NCI-H1417 treated with DMSO at 0.1 percent for 48 hours (cell line): ENCODE measurements around the gene FBXO30.

Experiments
- DNase-seq: peaks from one replicate; lab custom pipeline; 2025; lab: John Stamatoyannopoulos, UW

Gene FBXO30

GRCh38 chr6:145816392-145816791, 1.8 kb upstream of the FBXO30 start:
- no peak for DNase-seq

DNA sequence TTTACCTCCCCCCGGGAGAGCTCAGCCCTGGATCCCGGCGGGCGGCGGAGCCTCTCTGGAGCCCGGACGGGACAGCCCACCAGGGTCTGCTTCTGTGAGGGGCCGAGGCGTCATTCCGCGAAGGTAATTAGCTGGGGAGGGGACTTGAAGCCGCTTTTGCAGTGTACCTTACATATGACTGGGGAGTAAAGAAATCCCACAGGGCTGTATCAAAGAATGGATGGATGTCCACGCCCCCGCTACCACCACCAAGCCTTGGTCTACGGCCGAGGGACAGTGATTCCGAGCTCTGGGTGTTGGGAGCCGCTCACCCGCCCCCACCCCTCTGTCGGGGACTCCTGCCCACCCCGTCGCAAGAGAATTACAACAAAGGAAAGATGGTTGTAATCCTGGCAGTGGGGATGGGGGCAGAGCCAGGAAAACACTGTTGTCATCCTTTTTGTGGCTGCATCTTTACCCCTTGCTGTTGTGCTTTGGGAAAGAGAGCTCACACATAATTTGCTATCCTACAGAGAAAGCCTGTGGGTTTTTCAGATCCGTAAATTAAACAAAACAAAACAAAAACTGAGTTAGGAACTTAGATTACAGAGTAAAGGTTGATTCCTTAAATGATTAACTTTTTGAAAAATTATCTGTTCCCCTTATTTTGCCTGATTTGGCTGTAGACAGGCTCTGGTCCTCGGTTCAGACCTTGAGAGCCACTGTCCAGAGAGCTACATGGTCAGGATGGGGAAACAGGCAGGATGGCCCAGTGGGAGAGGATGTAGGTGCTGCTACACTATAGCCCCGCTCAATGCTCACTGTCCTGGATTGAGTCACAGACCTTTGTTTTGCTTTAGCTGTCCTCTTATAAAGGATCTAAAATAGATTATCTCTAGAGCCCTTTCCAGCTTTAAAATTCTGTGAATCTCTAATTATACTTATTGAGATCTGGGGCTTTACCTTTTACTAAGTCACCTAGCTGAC, 997 bp upstream of the FBXO30 start:
- no peak for DNase-seq

GRCh38 chr6:145814035-145814500, 527 bp downstream of the FBXO30 start:
- no peak for DNase-seq

- DNase-seq, result no peak
Observed at GRCh38 chr6:145813285-145814034, 1.1 kb downstream of the FBXO30 start.

DNA sequence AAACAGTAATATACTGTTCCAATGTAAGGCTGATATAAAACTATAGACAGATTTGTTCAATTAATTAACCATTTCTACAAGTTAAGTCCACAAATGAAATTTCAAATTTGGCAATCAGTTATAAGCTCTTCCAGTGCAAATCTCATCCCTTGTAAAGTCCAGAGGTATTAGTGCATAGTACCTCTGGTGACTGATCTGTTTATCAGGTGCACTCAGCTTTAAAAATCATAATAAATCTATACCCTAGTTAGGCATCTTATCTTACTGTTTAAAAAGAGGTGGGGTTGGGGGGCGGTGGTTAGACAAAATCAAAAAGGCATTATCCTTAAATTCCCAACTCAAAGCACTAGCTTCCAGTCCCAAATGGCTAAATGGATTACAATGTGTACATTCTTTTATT, 2.9 kb downstream of the FBXO30 start:
- no peak for DNase-seq

DNA sequence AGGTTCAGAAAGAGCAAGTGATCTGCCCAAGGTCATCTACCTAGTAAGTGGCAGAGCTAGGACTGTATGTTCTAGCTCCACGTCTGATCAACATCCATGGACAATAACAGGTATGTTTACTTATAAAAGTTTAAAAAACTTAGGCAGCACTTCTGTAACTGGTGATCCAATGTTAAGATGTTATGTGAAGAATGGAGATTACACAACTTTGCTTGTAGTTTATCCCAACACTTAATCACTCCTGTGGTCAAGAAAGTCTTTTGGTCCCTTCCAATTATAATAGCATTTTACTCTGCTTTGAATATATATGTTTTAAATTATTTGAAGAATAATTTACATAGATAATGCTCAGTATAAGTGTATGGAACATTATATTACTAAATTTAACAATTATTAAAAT, 4.8 kb downstream of the FBXO30 start:
- DNase-seq, result no peak

DNA sequence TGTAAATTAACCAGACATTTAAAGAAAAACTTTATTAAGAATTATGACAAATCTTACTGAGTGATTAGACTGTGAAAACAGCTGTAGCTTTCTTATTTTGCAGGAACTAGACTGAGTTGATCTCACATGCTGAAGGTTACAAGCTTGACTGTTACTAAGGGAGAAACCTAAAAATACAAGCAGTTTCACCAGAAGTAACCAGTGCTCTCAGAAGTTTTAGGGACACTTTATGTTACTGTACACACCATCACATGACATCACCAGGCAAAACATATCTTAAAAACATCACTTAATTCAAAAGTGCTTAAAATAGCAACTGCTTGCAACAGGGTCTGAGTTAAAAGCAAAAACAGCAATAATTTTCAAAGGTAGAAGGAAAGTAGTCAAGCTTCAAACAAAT, 5.4 kb downstream of the FBXO30 start:
- no peak for DNase-seq

GRCh38 chr6:145808239-145808638, 6.4 kb downstream of the FBXO30 start:
- no peak for DNase-seq

GRCh38 chr6:145802141-145802540, 12.5 kb downstream of the FBXO30 start:
- DNase-seq, result no peak

DNA sequence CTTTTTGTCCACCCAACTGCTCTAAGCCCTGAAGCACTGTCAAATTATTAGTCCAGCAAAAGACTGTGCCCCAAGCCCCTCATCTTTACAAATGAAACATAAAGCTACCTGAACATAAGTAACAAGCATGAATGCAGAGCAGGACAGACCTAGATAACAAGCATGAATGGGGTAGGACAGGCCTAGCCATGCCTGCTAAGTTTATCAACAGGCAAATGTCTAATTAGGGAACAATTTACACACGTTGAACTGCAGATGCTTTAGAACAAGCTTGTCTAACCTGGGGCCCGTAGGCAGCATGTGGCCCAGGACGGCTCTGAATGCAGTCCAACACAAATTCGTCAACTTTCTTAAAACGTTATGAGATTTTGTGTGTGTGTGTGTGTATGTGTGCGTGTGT, 13.6 kb downstream of the FBXO30 start:
- DNase-seq, result no peak

DNA sequence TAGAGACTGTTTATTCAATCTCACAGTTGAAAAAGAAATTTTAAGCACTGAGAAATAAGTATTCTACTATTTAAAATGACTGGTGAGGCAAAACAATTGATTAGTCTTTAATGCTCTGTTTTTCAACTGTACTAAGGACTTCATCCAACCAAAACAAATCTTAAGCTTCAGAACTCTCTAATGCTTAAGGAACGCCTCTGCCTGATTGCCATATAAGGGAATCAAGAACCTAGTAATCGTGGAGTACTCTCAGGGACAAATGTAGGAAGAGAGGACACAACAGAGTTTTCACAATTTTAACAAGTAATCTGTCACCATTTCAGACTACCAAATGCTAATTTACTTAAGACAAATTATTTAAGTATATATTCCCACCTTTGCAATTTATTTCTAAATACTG, 16.1 kb downstream of the FBXO30 start:
- no peak for DNase-seq

- DNase-seq, result no peak
Observed at GRCh38 chr6:145789443-145789842, 25.2 kb downstream of the FBXO30 start.

- DNase-seq, result no peak
Observed at GRCh38 chr6:145787688-145788087, 26.9 kb downstream of the FBXO30 start.

DNA sequence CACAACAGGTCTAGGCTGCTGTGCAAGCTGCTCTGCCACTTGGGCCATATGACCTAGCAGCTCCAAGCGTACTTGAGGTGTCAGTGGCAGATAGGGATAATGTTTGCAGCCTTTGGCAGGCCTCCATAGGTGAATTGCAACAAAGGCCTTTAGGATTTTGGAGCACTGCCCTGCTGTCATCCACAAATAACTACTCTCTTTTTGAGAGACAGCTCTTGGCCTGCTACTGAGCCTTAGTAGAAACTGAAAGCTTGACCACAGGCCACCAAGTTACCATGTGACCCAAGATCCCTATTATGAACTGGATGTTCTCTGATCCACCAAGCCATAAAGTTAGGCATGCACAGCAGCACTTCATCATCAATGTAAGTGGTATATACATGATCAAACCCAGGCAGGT, 29.9 kb downstream of the FBXO30 start:
- DNase-seq, result no peak

DNA sequence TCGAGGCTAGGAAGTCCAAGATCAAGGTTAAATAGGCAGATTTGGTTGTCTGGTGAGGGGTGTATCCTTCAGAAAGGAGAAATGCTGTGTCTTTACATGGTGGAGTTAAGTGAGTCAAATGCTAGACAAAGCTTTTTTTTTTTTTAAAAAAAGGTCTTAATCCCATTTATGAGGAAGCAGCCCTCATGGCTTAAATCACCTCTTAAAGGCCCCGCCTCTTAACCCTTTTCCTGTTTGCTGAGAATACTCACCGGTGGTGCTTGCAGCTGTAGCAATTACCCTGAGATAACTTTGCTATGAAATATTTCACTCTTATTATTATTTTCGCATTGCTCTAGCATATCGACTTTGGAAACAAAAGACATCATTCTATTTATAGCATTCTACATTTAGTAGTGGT, 30.8 kb downstream of the FBXO30 start:
- DNase-seq, result no peak

DNA sequence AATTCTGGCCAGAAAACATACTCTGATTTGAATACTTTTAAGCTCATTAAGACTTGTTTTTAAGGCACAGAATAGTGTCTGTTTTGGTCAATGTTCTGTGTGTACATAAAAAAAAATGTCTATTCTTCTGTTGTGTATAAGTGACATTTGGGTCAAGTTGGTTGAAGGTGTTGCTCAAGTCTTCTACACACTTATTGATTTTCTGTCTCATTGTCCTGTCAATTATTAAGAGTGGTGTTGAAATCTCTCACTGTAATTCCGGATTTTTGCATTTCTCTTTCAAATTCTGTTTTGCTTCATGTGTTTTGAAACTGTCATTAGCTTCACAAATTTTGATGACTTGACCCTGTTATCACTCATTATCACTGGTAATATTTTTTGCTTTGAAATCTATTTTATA, 41.7 kb downstream of the FBXO30 start:
- DNase-seq, result no peak

- no peak for DNase-seq
Observed at GRCh38 chr6:145765449-145765848, 49.1 kb downstream of the FBXO30 start.

DNA sequence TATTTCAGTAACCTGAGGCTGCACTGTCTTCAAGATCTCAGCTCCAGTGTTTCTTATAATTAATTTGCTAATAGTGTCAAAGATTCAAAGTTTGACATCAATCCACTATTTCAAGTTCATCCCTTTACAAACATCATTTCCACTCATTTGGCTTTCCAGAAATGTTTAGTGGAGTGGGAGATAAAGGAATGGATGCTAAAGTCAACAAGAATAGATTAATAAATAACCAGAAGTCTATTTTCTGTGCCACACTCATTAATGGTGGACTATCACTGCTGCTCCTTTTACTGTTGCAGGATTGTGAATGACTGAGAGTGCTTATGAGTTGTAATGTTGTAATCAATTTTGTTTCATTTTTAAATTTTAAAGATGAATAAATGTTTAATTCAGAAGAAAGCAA, 50.9 kb downstream of the FBXO30 start:
- DNase-seq, result no peak

DNA sequence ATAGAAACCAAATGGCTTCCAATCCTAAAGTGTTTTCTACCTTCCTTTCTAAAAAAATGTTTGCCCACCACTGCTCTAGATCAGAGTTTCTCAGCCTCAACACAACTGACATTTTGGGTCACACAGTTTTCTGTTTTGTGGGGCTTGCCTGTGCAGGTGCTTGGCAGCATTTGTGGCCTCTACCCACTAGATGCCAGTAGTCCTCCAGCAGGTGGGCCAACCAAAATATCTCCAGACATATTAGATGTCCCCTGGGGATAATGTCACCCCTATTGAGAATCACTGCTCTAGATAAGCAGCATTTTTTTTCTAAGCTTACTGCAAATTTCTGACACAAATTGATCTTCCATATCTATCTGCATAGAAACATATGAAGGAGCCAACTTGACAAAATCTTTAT, 53.0 kb downstream of the FBXO30 start:
- DNase-seq, result no peak

DNA sequence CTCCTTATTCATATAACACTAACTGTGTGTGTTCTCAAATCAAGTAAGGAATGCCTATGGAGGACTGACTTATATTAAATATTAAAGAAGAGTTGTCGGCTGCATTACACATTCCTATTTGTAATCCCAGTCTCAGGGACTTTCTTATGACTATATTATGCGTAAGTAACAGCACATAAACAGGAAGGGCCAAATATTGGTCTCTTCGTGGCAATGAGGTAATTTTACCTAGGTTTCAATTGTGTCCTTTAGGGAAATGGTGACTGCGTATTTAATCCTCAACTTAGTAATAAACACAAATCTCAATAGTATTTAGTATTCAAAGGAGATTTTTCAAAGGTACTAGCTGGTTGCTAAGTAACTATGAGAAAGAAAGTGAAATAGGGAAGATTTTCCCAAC, 56.5 kb downstream of the FBXO30 start:
- DNase-seq, result no peak

- DNase-seq, result no peak
Observed at GRCh38 chr6:145756170-145756662, 58.4 kb downstream of the FBXO30 start.

DNA sequence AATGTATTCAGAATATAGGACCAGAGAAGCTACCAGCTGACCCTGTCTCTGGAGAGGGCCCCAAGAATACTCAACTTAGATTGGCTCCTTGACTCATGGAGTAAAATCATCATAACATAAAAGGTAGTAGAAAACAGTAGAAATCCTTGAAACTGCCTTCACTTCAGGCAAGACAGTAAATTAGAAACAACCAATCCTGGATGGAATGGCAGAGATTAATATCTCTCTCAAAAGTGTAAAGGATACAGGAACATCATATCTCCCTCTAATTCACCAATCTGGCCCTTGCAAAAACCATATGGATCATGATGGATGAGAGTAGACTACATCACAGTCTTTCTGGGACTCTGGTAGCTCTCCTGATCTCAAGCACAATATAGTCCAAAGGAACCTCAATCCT, 58.9 kb downstream of the FBXO30 start:
- DNase-seq, result no peak

GRCh38 chr6:145752638-145753037, 62.0 kb downstream of the FBXO30 start:
- no peak for DNase-seq
